ENCODE measurements around the gene WDR20. TPM values are rescaled to one million over a fixed set of nuclear protein-coding genes. Genes with fewer than 3 reads are reported as not detected.
"Not testable (repeated sequence)": the region's sequence is repeated elsewhere in the genome, so short reads cannot be mapped to it uniquely, and the experiment has no call there.

Gene WDR20
- polyA plus RNA-seq, 1 donor (not counting 4 experiments of a cell fraction or from before 2014, with no cell fraction given) = 24.5 TPM

DNA sequence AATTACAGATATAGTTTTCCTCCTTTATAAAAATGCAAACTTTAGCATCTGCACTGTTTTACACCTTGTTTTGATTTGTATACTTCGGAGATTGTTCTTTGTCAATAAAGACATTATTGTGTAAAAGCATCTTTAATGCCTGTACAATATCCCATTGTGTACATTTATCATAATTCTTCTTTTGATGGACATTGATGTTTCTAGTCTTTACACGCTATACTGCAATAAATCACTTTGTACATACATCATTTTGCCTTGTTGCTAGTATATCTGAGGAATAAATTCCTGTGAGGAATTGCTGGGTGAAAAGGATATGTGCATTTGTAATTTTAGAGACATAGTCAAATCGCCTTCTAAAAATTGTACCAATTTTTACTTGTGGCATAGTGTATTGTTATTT lies 30.4 kb downstream of the WDR20 start:
- Histone ChIP-seq H3K9me3 (ENCODE audit: control insufficient read depth, low read depth, low read length) (no peaks in the 10 kb centered on the region), H3K36me3 (ENCODE audit: control insufficient read depth in 2 of 2, extremely low read depth in 1 of 2, insufficient read depth in 2 of 2, low read length in 2 of 2) (peaks cover 0 to 4% of the 10 kb centered on the region in 2 experiments), H3K4me1 (ENCODE audit: control insufficient read depth, extremely low read depth, insufficient read depth, low read length) (no peaks in the 10 kb centered on the region), H4K20me1 (ENCODE audit: control insufficient read depth, extremely low read depth, insufficient read depth, low read length) (no peaks in the 10 kb centered on the region), H3K9ac (ENCODE audit: control insufficient read depth, extremely low read depth, insufficient read depth, low read length) (no peak overlapping the region), H3K27ac (ENCODE audit: control insufficient read depth, insufficient read depth, low read length) (no peak overlapping the region), H3K4me2 (ENCODE audit: control insufficient read depth, extremely low read depth, insufficient read depth, low read depth, low read length) (no peak overlapping the region), H3K27me3 (ENCODE audit: control insufficient read depth, extremely low read depth, insufficient read depth, low read length) (no peaks in the 10 kb centered on the region), H2AFZ (ENCODE audit: control insufficient read depth, low read length) (no peak overlapping the region), H3K9me1 (ENCODE audit: control insufficient read depth, extremely low read depth, insufficient read depth, low read length) (no peaks in the 10 kb centered on the region), H3K4me3 (ENCODE audit: control insufficient read depth in 2 of 3, extremely low read depth in 1 of 3, insufficient read depth in 2 of 3, low read depth in 1 of 3, low read length in 3 of 3) (no peak overlapping the region), H3K79me2 (ENCODE audit: control insufficient read depth, insufficient read depth, low read length) (peaks cover 57% of the 10 kb centered on the region)
- dilution Hi-C loops (cut with MboI; ENCODE audit: extremely low pct_ligation_motif_present, low sequenced_read_pairs) = no loop called here
- TF ChIP-seq, protein P1, sequence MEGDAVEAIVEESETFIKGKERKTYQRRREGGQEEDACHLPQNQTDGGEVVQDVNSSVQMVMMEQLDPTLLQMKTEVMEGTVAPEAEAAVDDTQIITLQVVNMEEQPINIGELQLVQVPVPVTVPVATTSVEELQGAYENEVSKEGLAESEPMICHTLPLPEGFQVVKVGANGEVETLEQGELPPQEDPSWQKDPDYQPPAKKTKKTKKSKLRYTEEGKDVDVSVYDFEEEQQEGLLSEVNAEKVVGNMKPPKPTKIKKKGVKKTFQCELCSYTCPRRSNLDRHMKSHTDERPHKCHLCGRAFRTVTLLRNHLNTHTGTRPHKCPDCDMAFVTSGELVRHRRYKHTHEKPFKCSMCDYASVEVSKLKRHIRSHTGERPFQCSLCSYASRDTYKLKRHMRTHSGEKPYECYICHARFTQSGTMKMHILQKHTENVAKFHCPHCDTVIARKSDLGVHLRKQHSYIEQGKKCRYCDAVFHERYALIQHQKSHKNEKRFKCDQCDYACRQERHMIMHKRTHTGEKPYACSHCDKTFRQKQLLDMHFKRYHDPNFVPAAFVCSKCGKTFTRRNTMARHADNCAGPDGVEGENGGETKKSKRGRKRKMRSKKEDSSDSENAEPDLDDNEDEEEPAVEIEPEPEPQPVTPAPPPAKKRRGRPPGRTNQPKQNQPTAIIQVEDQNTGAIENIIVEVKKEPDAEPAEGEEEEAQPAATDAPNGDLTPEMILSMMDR (optimal IDR thresholded peaks at IDR 0.05 in 1 of 3, IDR thresholded peaks at IDR 0.05 in 1 of 3, conservative IDR thresholded peaks at IDR 0.05 in 1 of 3; ENCODE audit: extremely low read depth in 1 of 3, insufficient read depth in 2 of 3, low read length in 3 of 3) = no peak
- no peak for TF ChIP-seq EZH2 (IDR thresholded peaks at IDR 0.05; ENCODE audit: low read length)
- no peak for FAIRE-seq
- DNase-seq (ENCODE audit: low read depth, low spot score) = no peak

DNA sequence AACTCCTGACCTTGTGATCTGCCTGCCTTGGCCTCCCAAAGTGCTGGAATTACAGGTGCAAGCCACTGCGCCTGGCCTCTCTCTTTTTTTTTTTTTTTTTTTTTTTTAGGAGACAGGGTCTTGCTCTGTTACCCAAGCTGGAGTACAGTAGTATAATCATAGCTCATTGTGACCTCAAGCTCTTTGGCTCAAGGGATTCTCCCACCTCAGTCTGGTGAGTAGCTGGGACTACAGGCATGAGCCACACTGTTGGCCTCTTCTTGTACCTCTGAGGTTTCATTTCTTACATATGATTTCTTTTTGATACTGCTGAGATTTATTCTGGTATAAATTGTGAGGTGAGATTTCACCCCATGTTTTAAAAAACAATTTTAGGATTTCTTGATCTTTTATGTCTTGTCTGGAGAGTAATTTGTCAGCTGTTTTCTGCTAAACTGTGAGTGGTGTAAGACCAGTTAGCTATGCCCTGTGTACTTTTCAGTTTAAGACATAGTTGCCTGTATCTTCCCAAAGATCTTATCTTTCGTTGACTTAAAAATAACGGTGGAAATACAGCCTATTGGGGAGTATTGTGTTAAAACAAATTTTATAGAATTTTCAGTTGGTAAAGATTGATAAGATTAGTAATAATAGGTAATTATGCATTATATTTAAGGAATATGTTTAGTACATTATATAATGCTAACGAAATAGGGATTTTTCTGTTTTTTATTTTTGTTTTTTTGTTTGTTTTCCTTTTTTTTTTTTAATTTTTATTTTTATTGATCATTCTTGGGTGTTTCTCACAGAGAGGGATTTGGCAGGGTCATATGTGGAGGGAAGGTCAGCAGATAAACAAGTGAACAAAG lies 31.7 kb downstream of the WDR20 start:
- Histone ChIP-seq H3K36me3 (ENCODE audit: control insufficient read depth in 2 of 2, extremely low read depth in 1 of 2, insufficient read depth in 2 of 2, low read length in 2 of 2) (peaks cover 0 to 4% of the 10 kb centered on the region in 2 experiments), H3K27me3 (ENCODE audit: control insufficient read depth, extremely low read depth, insufficient read depth, low read length) (no peaks in the 10 kb centered on the region), H3K4me2 (ENCODE audit: control insufficient read depth, extremely low read depth, insufficient read depth, low read depth, low read length) (no peak overlapping the region), H3K9me1 (ENCODE audit: control insufficient read depth, extremely low read depth, insufficient read depth, low read length) (no peaks in the 10 kb centered on the region), H4K20me1 (ENCODE audit: control insufficient read depth, extremely low read depth, insufficient read depth, low read length) (no peaks in the 10 kb centered on the region), H3K9ac (ENCODE audit: control insufficient read depth, extremely low read depth, insufficient read depth, low read length) (no peak overlapping the region), H3K4me1 (ENCODE audit: control insufficient read depth, extremely low read depth, insufficient read depth, low read length) (no peaks in the 10 kb centered on the region), H2AFZ (ENCODE audit: control insufficient read depth, low read length) (no peak overlapping the region), H3K9me3 (ENCODE audit: control insufficient read depth, low read depth, low read length) (no peaks in the 10 kb centered on the region), H3K27ac (ENCODE audit: control insufficient read depth, insufficient read depth, low read length) (no peak overlapping the region), H3K79me2 (ENCODE audit: control insufficient read depth, insufficient read depth, low read length) (peaks cover 60% of the 10 kb centered on the region), H3K4me3 (ENCODE audit: control insufficient read depth in 2 of 3, extremely low read depth in 1 of 3, insufficient read depth in 2 of 3, low read depth in 1 of 3, low read length in 3 of 3) (no peak overlapping the region)
- dilution Hi-C loops (cut with MboI; ENCODE audit: extremely low pct_ligation_motif_present, low sequenced_read_pairs) = no loop called here
- TF ChIP-seq, protein P1 (optimal IDR thresholded peaks at IDR 0.05 in 1 of 3, IDR thresholded peaks at IDR 0.05 in 1 of 3, conservative IDR thresholded peaks at IDR 0.05 in 1 of 3; ENCODE audit: extremely low read depth in 1 of 3, insufficient read depth in 2 of 3, low read length in 3 of 3) = no peak
- TF ChIP-seq EZH2 (IDR thresholded peaks at IDR 0.05; ENCODE audit: low read length) = no peak
- DNase-seq (ENCODE audit: low read depth, low spot score) (no peak), FAIRE-seq (no peak)

DNA sequence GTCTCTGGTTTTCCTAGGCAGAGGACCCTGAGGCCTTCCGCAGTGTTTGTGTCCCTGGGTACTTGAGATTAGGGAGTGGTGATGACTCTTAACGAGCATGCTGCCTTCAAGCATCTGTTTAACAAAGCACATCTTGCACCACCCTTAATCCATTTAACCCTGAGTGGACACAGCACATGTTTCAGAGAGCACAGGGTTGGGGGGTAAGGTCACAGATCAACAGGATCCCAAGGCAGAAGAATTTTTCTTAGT lies 32.2 kb downstream of the WDR20 start:
- dilution Hi-C loops (cut with MboI; ENCODE audit: extremely low pct_ligation_motif_present, low sequenced_read_pairs); FAIRE-seq; H3K27ac ChIP-seq (ENCODE audit: control insufficient read depth, insufficient read depth, low read length); H2AFZ ChIP-seq (ENCODE audit: control insufficient read depth, low read length); H3K4me1 ChIP-seq (ENCODE audit: control insufficient read depth, extremely low read depth, insufficient read depth, low read length); H3K9ac ChIP-seq (ENCODE audit: control insufficient read depth, extremely low read depth, insufficient read depth, low read length); H3K9me3 ChIP-seq (ENCODE audit: control insufficient read depth, low read depth, low read length); H3K4me3 ChIP-seq (ENCODE audit: control insufficient read depth in 2 of 3, extremely low read depth in 1 of 3, insufficient read depth in 2 of 3, low read depth in 1 of 3, low read length in 3 of 3); DNase-seq (ENCODE audit: low read depth, low spot score); H3K36me3 ChIP-seq (ENCODE audit: control insufficient read depth in 2 of 2, extremely low read depth in 1 of 2, insufficient read depth in 2 of 2, low read length in 2 of 2); H3K27me3 ChIP-seq (ENCODE audit: control insufficient read depth, extremely low read depth, insufficient read depth, low read length); H3K4me2 ChIP-seq (ENCODE audit: control insufficient read depth, extremely low read depth, insufficient read depth, low read depth, low read length); H4K20me1 ChIP-seq (ENCODE audit: control insufficient read depth, extremely low read depth, insufficient read depth, low read length); H3K9me1 ChIP-seq (ENCODE audit: control insufficient read depth, extremely low read depth, insufficient read depth, low read length): not testable (repeated sequence)
- H3K79me2 ChIP-seq (ENCODE audit: control insufficient read depth, insufficient read depth, low read length) = peaks cover 58% of the 10 kb centered on the region

DNA sequence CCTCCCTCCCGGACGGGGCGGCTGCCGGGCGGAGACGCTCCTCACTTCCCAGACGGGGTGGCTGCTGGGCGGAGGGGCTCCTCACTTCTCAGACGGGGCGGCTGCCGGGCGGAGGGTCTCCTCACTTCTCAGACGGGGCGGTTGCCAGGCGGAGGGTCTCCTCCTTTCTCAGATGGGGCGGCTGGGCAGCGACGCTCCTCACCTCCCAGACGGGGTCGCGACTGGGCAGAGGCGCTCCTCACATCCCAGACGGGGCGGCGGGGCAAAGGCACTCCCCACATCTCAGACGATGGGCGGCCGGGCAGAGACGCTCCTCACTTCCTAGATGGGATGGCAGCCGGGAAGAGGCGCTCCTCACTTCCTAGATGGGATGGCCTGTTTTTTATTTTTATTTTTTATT lies 33.0 kb downstream of the WDR20 start:
- H2AFZ ChIP-seq (ENCODE audit: control insufficient read depth, low read length); H3K27me3 ChIP-seq (ENCODE audit: control insufficient read depth, extremely low read depth, insufficient read depth, low read length); H3K9me1 ChIP-seq (ENCODE audit: control insufficient read depth, extremely low read depth, insufficient read depth, low read length); H3K4me2 ChIP-seq (ENCODE audit: control insufficient read depth, extremely low read depth, insufficient read depth, low read depth, low read length); H3K9me3 ChIP-seq (ENCODE audit: control insufficient read depth, low read depth, low read length); H3K4me1 ChIP-seq (ENCODE audit: control insufficient read depth, extremely low read depth, insufficient read depth, low read length); dilution Hi-C loops (cut with MboI; ENCODE audit: extremely low pct_ligation_motif_present, low sequenced_read_pairs); FAIRE-seq; DNase-seq (ENCODE audit: low read depth, low spot score); H3K36me3 ChIP-seq (ENCODE audit: control insufficient read depth in 2 of 2, extremely low read depth in 1 of 2, insufficient read depth in 2 of 2, low read length in 2 of 2); H3K9ac ChIP-seq (ENCODE audit: control insufficient read depth, extremely low read depth, insufficient read depth, low read length); H3K27ac ChIP-seq (ENCODE audit: control insufficient read depth, insufficient read depth, low read length); H3K4me3 ChIP-seq (ENCODE audit: control insufficient read depth in 2 of 3, extremely low read depth in 1 of 3, insufficient read depth in 2 of 3, low read depth in 1 of 3, low read length in 3 of 3); H4K20me1 ChIP-seq (ENCODE audit: control insufficient read depth, extremely low read depth, insufficient read depth, low read length): not testable (repeated sequence)
- peaks cover 59% of the 10 kb centered on the region for H3K79me2 ChIP-seq (ENCODE audit: control insufficient read depth, insufficient read depth, low read length)
